GM21619 (cell line): ENCODE results near the gene HDAC11.
"Not testable (repeated sequence)": the region's sequence is repeated elsewhere in the genome, so short reads cannot be mapped to it uniquely, and the experiment has no call there.

ENCODE experiments used
- ATAC-seq: cut with Tn5 transposase; IDR thresholded peaks from one replicate; pipeline ENCODE4 v1.9.1; 2021; ENCODE audit not compliant: unreplicated experiment

HDAC11 gene

GRCh38 chr3:13479582-13480339, at the start of gene HDAC11:
Gene HDAC11 (plus strand): TSS chr3:13480306. CDS start chr3:13480348, 42 bp downstream.
- peak; percentile 95 for ATAC-seq

GRCh38 chr3:13430411-13430875, 49.7 kb upstream of the HDAC11 start:
- not testable (repeated sequence) for ATAC-seq

- no peak for ATAC-seq
Measured at GRCh38 chr3:13432093-13432492, 48.0 kb upstream of the HDAC11 start.

- ATAC-seq = no peak
Measured at GRCh38 chr3:13433912-13434311, 46.2 kb upstream of the HDAC11 start.

GRCh38 chr3:13436213-13436612, 43.9 kb upstream of the HDAC11 start:
- not testable (repeated sequence) for ATAC-seq

- no peak for ATAC-seq
Measured at GRCh38 chr3:13440204-13440817, 39.8 kb upstream of the HDAC11 start.

- ATAC-seq = not testable (repeated sequence)
Measured at GRCh38 chr3:13442882-13443281, 37.2 kb upstream of the HDAC11 start.

- peak; percentile 8 for ATAC-seq
Measured at GRCh38 chr3:13451301-13451673, 28.8 kb upstream of the HDAC11 start.

GRCh38 chr3:13452490-13453335, 27.4 kb upstream of the HDAC11 start:
- ATAC-seq = no peak

- ATAC-seq = no peak
Measured at GRCh38 chr3:13455644-13456043, 24.5 kb upstream of the HDAC11 start.

- no peak for ATAC-seq
Measured at GRCh38 chr3:13457593-13457992, 22.5 kb upstream of the HDAC11 start.

GRCh38 chr3:13459605-13460340, 20.3 kb upstream of the HDAC11 start:
- ATAC-seq = no peak

GRCh38 chr3:13460341-13460736, 19.8 kb upstream of the HDAC11 start:
- no peak for ATAC-seq

GRCh38 chr3:13461169-13462124, 18.7 kb upstream of the HDAC11 start:
- ATAC-seq = peak; percentile 61

GRCh38 chr3:13462125-13462629, 17.9 kb upstream of the HDAC11 start:
- no peak for ATAC-seq

GRCh38 chr3:13462822-13463221, 17.3 kb upstream of the HDAC11 start:
- no peak for ATAC-seq

GRCh38 chr3:13463618-13464400, 16.3 kb upstream of the HDAC11 start:
- ATAC-seq = no peak

GRCh38 chr3:13465236-13465873, 14.8 kb upstream of the HDAC11 start:
- no peak for ATAC-seq
